SK-N-SH treated with all-trans-retinoic acid at 6 μM for 48 hours (cell line): ENCODE results near the gene SEPTIN5.

Source experiments
- ATAC-seq: fragments of 200-7000 bp; cut with Tn5 transposase; 3 replicates; pipeline ENCODE4 v1.9.1; 2020; ENCODE audit warnings: mild to moderate bottlenecking, moderate library complexity
- ARNTL ChIP-seq: fragments of 450-650 bp; formaldehyde crosslinking; IDR thresholded peaks from 2 replicates; pipeline ENCODE4 v1.5.0; 2020; ENCODE audit warnings: low read depth, mild to moderate bottlenecking, moderate library complexity, borderline replicate concordance
- ESRRG ChIP-seq: fragments of 250-450 bp; sonication (Bioruptor Pico); IDR thresholded peaks from 2 replicates; pipeline ENCODE4 v1.6.1; 2021; ENCODE audit warnings: mild to moderate bottlenecking
- GLIS3 ChIP-seq: fragments of 250-450 bp; sonication (Bioruptor Pico); IDR thresholded peaks from 2 replicates; pipeline ENCODE4 v1.5.0; 2020; ENCODE audit warnings: mild to moderate bottlenecking, moderate library complexity
- ISL1 ChIP-seq: fragments of 250-450 bp; sonication (Bioruptor Pico); IDR thresholded peaks from 2 replicates; pipeline ENCODE4 v2.1.2; 2022; ENCODE audit warnings: mild to moderate bottlenecking, moderate library complexity
- OSR1 ChIP-seq: fragments of 250-450 bp; sonication (Bioruptor Pico); IDR thresholded peaks from 2 replicates; pipeline ENCODE4 v1.8.0; 2022; ENCODE audit warnings: moderate library complexity, mild to moderate bottlenecking, inconsistent platforms
- PATZ1 ChIP-seq: fragments of 250-450 bp; sonication (Bioruptor Pico); IDR thresholded peaks from 2 replicates; pipeline ENCODE4 v1.8.0; 2020; ENCODE audit warnings: mild to moderate bottlenecking, moderate library complexity, borderline replicate concordance
- POU6F1 ChIP-seq: fragments of 250-450 bp; sonication (Bioruptor Pico); IDR thresholded peaks from 2 replicates; pipeline ENCODE4 v1.8.0; 2021; ENCODE audit warnings: low read depth, mild to moderate bottlenecking, moderate library complexity, borderline replicate concordance
- PPARA ChIP-seq: fragments of 250-450 bp; sonication (Bioruptor Pico); IDR thresholded peaks from 2 replicates; pipeline ENCODE4 v1.5.0; 2020; ENCODE audit warnings: mild to moderate bottlenecking, borderline replicate concordance
- RARB ChIP-seq: fragments of 250-450 bp; sonication (Bioruptor Pico); IDR thresholded peaks from 2 replicates; pipeline ENCODE4 v1.8.0; 2021; ENCODE audit warnings: mild to moderate bottlenecking, moderate library complexity
- SNAI2 ChIP-seq: fragments of 250-450 bp; sonication (Bioruptor Pico); IDR thresholded peaks from 2 replicates; pipeline ENCODE4 v1.5.0; 2020; ENCODE audit warnings: mild to moderate bottlenecking, moderate library complexity
- TCF4 ChIP-seq: fragments of 250-450 bp; sonication (Bioruptor Pico); IDR thresholded peaks from 2 replicates; pipeline ENCODE4 v1.8.0; 2021; ENCODE audit warnings: mild to moderate bottlenecking, moderate library complexity, borderline replicate concordance
- TOX ChIP-seq: fragments of 250-450 bp; sonication (Bioruptor Pico); IDR thresholded peaks from 2 replicates; pipeline ENCODE4 v1.8.0; 2021; ENCODE audit warnings: mild to moderate bottlenecking, moderate library complexity, borderline replicate concordance
- ZC3H10 ChIP-seq: fragments of 250-450 bp; sonication (Bioruptor Pico); IDR thresholded peaks from 2 replicates; pipeline ENCODE4 v1.5.1; 2021; ENCODE audit warnings: mild to moderate bottlenecking, moderate library complexity
- ZFP3 ChIP-seq: fragments of 250-450 bp; sonication (Bioruptor Pico); IDR thresholded peaks from 2 replicates; pipeline ENCODE4 v1.5.0; 2020; ENCODE audit warnings: mild to moderate bottlenecking, moderate library complexity
- ZFP30 ChIP-seq: fragments of 450-650 bp; formaldehyde crosslinking; IDR thresholded peaks from 2 replicates; pipeline ENCODE4 v1.5.0; 2022; ENCODE audit warnings: mild to moderate bottlenecking, moderate library complexity
- ZNF565 ChIP-seq: fragments of 450-650 bp; formaldehyde crosslinking; conservative IDR thresholded peaks from 2 replicates; pipeline ENCODE4 v1.5.0; 2020; ENCODE audit warnings: low read depth, mild to moderate bottlenecking, moderate library complexity
- ZNF70 ChIP-seq: fragments of 450-650 bp; formaldehyde crosslinking; IDR thresholded peaks from 2 replicates; pipeline ENCODE4 v1.5.0; 2020; ENCODE audit warnings: mild to moderate bottlenecking, moderate library complexity
- ZNF8 ChIP-seq: fragments of 450-650 bp; formaldehyde crosslinking; IDR thresholded peaks from 2 replicates; pipeline ENCODE4 v1.5.0; 2020; ENCODE audit warnings: mild to moderate bottlenecking, moderate library complexity
- TF ChIP-seq, protein P1 (sequence below): fragments of 250-450 bp; sonication (Bioruptor Pico); IDR thresholded peaks from 2 replicates; pipeline ENCODE4 v1.5.1; 2021; ENCODE audit warnings: mild to moderate bottlenecking, moderate library complexity
- TF ChIP-seq, protein P2 (sequence below): fragments of 250-450 bp; sonication (Bioruptor Pico); IDR thresholded peaks from 2 replicates; pipeline ENCODE4 v1.5.0; 2020; ENCODE audit warnings: mild to moderate bottlenecking, moderate library complexity

Gene SEPTIN5

DNA sequence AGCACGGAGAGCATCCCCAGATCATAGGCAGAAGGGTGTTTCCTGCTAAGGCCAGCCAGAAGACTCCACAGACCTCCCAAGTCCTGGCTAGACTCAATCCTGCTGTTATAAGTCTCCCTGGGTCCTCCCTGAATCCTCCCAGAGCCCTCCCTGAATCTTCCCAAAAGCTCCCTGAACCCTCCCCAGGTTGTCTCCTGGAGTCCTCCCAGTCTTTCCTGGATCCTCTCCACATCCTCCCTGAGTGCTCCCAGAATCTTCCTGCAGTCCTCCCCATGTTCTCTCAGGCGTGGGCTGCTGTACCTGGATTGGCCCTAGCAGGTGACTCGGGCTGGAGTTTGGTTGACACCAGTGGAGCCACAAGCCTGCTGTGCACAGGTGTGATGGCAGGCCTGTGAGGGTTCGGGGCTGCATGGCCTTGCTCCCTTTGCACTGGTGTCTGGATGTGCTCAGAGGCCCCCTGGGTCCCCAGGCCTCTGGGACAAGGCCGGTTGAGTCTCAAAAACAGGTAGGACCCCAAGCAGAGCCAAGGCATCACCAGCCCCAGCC is 20.6 kb downstream of the SEPTIN5 start:
- TF ChIP-seq ZNF565 (CRISPR knock-in tag) (no peak), ZFP30 (CRISPR knock-in tag) (no peak), TOX (no peak), TCF4 (CRISPR knock-in tag) (no peak), SNAI2 (no peak), PATZ1 (no peak), POU6F1 (CRISPR knock-in tag) (no peak), ZFP3 (no peak), ESRRG (CRISPR knock-in tag) (no peak), ISL1 (CRISPR knock-in tag) (no peak), ZNF8 (CRISPR knock-in tag) (no peak), PPARA (CRISPR knock-in tag) (no peak), ZC3H10 (CRISPR knock-in tag) (no peak), OSR1 (CRISPR knock-in tag) (no peak)
- TF ChIP-seq, protein P1, sequence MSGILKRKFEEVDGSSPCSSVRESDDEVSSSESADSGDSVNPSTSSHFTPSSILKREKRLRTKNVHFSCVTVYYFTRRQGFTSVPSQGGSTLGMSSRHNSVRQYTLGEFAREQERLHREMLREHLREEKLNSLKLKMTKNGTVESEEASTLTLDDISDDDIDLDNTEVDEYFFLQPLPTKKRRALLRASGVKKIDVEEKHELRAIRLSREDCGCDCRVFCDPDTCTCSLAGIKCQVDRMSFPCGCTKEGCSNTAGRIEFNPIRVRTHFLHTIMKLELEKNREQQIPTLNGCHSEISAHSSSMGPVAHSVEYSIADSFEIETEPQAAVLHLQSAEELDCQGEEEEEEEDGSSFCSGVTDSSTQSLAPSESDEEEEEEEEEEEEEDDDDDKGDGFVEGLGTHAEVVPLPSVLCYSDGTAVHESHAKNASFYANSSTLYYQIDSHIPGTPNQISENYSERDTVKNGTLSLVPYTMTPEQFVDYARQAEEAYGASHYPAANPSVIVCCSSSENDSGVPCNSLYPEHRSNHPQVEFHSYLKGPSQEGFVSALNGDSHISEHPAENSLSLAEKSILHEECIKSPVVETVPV (CRISPR knock-in tag): no peak
- TF ChIP-seq, protein P2, sequence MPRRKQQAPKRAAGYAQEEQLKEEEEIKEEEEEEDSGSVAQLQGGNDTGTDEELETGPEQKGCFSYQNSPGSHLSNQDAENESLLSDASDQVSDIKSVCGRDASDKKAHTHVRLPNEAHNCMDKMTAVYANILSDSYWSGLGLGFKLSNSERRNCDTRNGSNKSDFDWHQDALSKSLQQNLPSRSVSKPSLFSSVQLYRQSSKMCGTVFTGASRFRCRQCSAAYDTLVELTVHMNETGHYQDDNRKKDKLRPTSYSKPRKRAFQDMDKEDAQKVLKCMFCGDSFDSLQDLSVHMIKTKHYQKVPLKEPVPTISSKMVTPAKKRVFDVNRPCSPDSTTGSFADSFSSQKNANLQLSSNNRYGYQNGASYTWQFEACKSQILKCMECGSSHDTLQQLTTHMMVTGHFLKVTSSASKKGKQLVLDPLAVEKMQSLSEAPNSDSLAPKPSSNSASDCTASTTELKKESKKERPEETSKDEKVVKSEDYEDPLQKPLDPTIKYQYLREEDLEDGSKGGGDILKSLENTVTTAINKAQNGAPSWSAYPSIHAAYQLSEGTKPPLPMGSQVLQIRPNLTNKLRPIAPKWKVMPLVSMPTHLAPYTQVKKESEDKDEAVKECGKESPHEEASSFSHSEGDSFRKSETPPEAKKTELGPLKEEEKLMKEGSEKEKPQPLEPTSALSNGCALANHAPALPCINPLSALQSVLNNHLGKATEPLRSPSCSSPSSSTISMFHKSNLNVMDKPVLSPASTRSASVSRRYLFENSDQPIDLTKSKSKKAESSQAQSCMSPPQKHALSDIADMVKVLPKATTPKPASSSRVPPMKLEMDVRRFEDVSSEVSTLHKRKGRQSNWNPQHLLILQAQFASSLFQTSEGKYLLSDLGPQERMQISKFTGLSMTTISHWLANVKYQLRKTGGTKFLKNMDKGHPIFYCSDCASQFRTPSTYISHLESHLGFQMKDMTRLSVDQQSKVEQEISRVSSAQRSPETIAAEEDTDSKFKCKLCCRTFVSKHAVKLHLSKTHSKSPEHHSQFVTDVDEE (CRISPR knock-in tag): no peak
- ATAC-seq: no peak

DNA sequence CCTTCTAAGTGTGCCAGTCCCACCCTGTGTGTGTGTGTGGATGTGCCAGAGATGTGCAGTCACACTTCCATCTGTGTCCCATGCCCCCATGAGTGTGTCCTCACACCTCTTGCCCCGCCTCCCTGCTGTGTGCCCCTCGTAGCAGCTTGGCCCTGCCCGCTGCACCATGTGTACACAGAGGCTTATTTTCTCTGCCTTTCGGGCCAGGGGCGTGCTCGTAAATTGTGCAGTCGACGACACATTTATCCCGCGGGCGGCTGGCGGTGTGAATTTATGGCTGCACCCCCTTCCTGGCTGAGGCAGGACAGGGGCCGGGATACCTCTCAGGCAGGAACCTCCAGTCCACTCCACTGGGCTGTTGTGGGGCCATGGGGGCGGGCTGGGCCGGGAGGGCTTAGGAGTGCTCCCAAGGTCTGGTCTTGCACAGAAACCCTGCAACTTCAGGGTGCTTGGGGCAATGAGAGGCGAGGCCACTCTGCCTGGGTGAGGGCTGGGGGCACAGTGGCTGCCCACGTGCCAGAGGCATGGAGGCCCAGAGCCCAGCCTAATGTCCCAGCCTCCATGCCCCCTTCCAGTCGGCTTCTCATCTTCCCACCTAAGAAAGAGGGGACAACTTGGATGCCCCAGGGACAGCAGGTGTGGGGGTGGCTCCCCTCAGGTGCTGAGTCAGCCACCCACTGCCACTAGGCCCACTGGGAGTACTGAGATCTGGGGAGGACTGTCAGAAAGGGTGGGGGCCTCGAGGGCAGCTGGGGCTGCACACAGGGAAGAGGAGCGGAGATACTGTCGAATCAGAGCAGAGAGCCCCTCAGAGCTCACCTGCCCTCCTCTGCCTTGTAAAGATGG is 21.6 kb downstream of the SEPTIN5 start:
- ATAC-seq: no peak
- TF ChIP-seq, protein P1 (CRISPR knock-in tag): no peak
- TF ChIP-seq ZC3H10 (CRISPR knock-in tag): no peak
- TF ChIP-seq ZFP30 (CRISPR knock-in tag): no peak
- TF ChIP-seq RARB (CRISPR knock-in tag): no peak
- TF ChIP-seq ZNF565 (CRISPR knock-in tag): no peak
- no peak for TF ChIP-seq TCF4 (CRISPR knock-in tag)
- TF ChIP-seq ISL1 (CRISPR knock-in tag): no peak
- no peak for TF ChIP-seq ARNTL (CRISPR knock-in tag)
- no peak for TF ChIP-seq ZNF8 (CRISPR knock-in tag)
- no peak for TF ChIP-seq GLIS3 (CRISPR knock-in tag)
- TF ChIP-seq OSR1 (CRISPR knock-in tag): no peak
- no peak for TF ChIP-seq ZFP3
- no peak for TF ChIP-seq POU6F1 (CRISPR knock-in tag)
- TF ChIP-seq, protein P2 (CRISPR knock-in tag): no peak
- TF ChIP-seq TOX: no peak
- no peak for TF ChIP-seq PATZ1
- no peak for TF ChIP-seq ESRRG (CRISPR knock-in tag)
- TF ChIP-seq ZNF70 (CRISPR knock-in tag): no peak
